ENCODE data around the gene TCN2. TPM values are rescaled to one million over a fixed set of nuclear protein-coding genes. Genes with fewer than 3 reads are reported as not detected.

TCN2 gene
- total and polyA plus RNA-seq, 4 donors = 6.7 to 14.1 (median 13.0) TPM

GRCh38 chr22:30565341-30565740, 41.6 kb upstream of the TCN2 start:
- Histone ChIP-seq H3K27me3 (ENCODE audit: control insufficient read depth in 4 of 4, insufficient read depth in 4 of 4, low read length in 3 of 4) (no peaks in the 10 kb centered on the region), H3K36me3 (ENCODE audit: control insufficient read depth in 4 of 4, insufficient read depth in 3 of 4, low read depth in 1 of 4, low read length in 3 of 4) (no peaks in the 10 kb centered on the region), H3K4me3 (ENCODE audit: low read depth in 1 of 3, low read length in 3 of 3) (no peak overlapping the region), H3K9ac (ENCODE audit: low read depth in 1 of 2, low read length in 2 of 2) (no peak overlapping the region), H3K9me3 (ENCODE audit: control insufficient read depth in 4 of 4, low read length in 3 of 4) (no peaks in the 10 kb centered on the region), H3K4me1 (ENCODE audit: control insufficient read depth in 4 of 4, insufficient read depth in 4 of 4, low read length in 3 of 4) (no peaks in the 10 kb centered on the region), H3K27ac (ENCODE audit: low read depth in 1 of 2, low read length in 2 of 2) (no peak overlapping the region)
- no peak for DNase-seq (ENCODE audit: low spot score)
- WGBS = 86% methylated on average over 4 of the region's 4 CpGs
- TF ChIP-seq RXRA (IDR thresholded peaks at IDR 0.05) (no peak), CTCF (IDR thresholded peaks at IDR 0.05; ENCODE audit: low read depth, low read length, missing input control) (no peak), ATF3 (IDR thresholded peaks at IDR 0.05) (no peak), ZBTB33 (IDR thresholded peaks at IDR 0.05) (no peak), HNF4G (IDR thresholded peaks at IDR 0.05) (no peak), FOXA2 (IDR thresholded peaks at IDR 0.05) (no peak), REST (IDR thresholded peaks at IDR 0.05) (no peak), MAX (IDR thresholded peaks at IDR 0.05) (no peak), EGR1 (IDR thresholded peaks at IDR 0.05; ENCODE audit: low read depth in 2 of 2) (no peak), RAD21 (IDR thresholded peaks at IDR 0.05) (no peak), TAF1 (conservative IDR thresholded peaks at IDR 0.05) (no peak), NR2F2 (IDR thresholded peaks at IDR 0.05) (no peak), HNF4A (conservative IDR thresholded peaks at IDR 0.05) (no peak), FOXA1 (IDR thresholded peaks at IDR 0.05) (no peak), JUND (IDR thresholded peaks at IDR 0.05) (no peak), YY1 (IDR thresholded peaks at IDR 0.05) (no peak), SP1 (IDR thresholded peaks at IDR 0.05) (no peak), GABPA (IDR thresholded peaks at IDR 0.05 in 1 of 2, conservative IDR thresholded peaks at IDR 0.05 in 1 of 2) (no peak)

All from liver (tissue), 9 donors.